NCI-H2081 (cell line): ENCODE data around the gene C16orf82.
A peak's percentile ranks its signal among the peaks of the same experiment; 100 is the strongest.

Source experiments
- DNase-seq, 2 experiments: peaks; one replicate each; lab custom pipeline; 2025; lab: John Stamatoyannopoulos, UW

C16orf82 gene

DNA sequence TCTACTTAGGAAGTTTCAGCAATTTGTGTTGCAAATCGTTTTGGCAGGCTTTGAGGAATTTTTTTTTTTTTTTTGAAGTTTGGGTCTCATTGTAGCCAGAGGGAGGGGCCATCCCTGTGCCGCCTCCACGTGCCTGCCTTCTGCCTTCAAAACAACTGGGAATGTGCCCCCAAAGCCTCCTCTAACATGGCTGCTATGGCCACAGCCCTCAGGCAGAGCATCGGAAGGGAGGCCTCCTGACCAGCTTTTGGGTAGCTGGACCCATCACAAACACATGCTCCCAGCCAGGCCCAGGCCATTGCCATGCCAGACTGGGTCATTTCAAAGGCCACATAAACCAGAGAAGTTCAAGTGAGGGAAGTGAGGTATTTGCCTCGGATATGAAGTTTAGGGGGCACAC, 21.5 kb downstream of the C16orf82 start:
- no peak for DNase-seq

DNA sequence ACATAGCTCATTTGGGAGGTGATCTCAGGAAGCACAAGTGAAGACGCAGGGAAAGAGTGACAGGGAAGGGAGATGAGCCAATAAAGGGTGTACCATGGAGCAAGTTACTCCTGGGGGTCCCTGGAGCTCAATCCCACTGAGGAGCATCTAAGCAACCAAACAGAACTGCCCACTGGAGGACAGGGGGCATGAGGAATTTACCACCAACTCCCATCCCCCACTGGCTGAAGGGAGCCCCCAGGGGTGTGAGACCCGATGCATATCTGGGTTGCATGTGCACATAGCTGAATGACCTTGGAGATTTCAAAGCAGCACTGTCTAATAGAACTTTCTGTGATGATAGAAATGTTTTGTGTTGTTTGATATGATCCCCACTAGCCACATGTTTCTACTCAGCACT, 29.6 kb downstream of the C16orf82 start:
- DNase-seq = no peak

GRCh38 chr16:27097800-27098230, 31.1 kb downstream of the C16orf82 start:
- DNase-seq = no peak

GRCh38 chr16:27098366-27099049, 31.8 kb downstream of the C16orf82 start:
- no peak for DNase-seq

GRCh38 chr16:27102701-27103575, 36.2 kb downstream of the C16orf82 start:
- no peak for DNase-seq

- DNase-seq = no peak
Observed at GRCh38 chr16:27103954-27104353, 37.2 kb downstream of the C16orf82 start.

DNA sequence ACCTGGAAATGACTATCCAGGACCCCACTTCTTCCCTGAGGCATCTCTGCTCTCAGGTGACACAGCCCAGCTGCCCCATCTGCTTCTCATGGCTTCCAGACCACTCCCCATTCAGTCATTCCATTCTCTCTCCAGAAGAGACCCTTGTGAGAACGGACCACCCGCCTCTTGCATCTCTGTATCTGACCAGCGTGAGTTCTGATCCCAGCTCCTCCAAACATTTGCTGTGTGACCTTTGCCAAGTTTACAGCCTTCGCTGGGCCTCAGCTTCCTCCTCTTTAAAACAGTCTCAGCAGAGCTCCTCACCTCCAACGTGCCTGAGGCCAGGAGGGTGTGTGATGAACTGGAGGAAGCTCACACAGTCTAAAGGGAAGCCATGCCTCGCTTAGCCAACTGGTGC, 39.6 kb downstream of the C16orf82 start:
- DNase-seq = no peak

DNA sequence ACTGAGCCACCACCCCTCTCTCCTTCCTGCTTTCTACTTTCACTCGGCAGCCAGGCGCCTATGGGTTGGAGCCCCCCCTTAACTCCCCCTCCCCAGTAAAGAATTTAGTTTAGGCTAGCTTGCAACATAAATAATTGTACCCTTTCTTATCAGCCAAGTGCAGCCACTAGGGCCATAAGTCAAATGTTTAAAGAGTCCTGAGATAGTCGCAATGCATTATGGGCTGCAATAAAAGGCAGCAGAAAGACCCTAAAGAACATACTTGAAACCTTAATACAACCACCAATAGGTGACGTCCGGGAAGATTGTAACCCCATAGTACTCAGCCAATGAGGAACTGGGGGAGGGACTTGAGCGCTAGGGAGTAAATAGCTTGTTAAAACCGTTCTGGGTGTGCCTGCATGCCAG, 40.5 kb downstream of the C16orf82 start:
- no peak for DNase-seq

GRCh38 chr16:27108051-27108770, 41.5 kb downstream of the C16orf82 start:
- no peak for DNase-seq

GRCh38 chr16:27108826-27109665, 42.3 kb downstream of the C16orf82 start:
- no peak for DNase-seq

- peak; percentile 5 to 22 for DNase-seq
Observed at GRCh38 chr16:27109666-27110523, 43.2 kb downstream of the C16orf82 start.

GRCh38 chr16:27110524-27110896, 43.8 kb downstream of the C16orf82 start:
- no peak for DNase-seq

DNA sequence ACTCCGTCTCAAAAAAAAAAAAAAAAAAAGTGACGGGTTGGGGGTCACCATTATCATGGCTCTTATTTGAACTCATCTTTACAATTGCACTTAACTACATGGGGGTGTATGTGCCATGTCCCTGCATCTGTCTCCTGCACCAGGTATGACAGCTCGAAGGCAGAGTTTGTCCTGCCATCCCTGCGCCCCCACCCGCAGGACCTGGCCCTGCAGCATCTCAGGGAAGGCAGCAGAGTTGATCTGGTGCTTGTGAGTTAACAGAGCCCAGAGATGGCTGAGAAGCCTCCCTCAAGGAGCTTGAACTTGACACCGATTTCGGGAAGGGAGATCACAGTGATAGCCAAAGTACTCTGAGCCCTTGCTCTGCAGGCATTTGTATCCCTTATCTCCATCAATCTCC, 44.8 kb downstream of the C16orf82 start:
- no peak for DNase-seq

- no peak for DNase-seq
Observed at GRCh38 chr16:27112093-27112811, 45.5 kb downstream of the C16orf82 start.

DNA sequence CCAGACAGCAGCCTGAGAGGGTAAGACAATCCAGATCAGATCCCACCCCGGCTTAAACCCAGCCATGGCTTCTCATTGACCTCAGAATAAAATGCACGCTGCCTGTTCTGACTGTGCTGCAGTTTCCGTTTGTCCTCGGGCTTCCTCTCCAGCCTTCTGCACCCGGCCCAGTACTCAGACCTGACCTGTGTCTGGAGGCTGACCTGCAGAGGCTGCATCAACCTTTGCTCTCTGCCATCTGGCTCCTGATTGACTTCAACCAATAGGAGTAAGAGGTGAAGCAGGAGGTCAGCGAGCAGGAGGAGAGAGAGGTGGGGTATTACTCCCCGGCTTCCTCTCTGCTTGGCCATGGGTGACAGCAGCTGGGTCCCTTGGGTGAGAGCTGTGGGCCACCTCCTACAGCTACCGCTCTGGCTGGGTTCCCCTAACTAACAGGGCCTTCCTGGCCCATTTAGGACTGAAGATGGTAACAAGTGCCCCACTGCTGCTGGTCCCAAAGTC, 46.7 kb downstream of the C16orf82 start:
- DNase-seq = no peak

GRCh38 chr16:27114006-27114405, 47.3 kb downstream of the C16orf82 start:
- DNase-seq = no peak

- DNase-seq = no peak
Observed at GRCh38 chr16:27118526-27118925, 51.8 kb downstream of the C16orf82 start.
